ENCODE measurements around the gene CA9. TPM values are rescaled to one million over a fixed set of nuclear protein-coding genes. Genes with fewer than 3 reads are reported as not detected.

CA9 gene
- polyA plus RNA-seq, 1 experiment = 1.2 TPM

GRCh38 chr9:35656348-35656747 is 17.4 kb upstream of the CA9 start:
- no peak overlapping the region for H3K27ac ChIP-seq (ENCODE audit: low read depth, low read length)
- no peaks in the 10 kb centered on the region for H3K27me3 ChIP-seq (ENCODE audit: control insufficient read depth, insufficient read depth, low read length)
- H3K9me3 ChIP-seq (ENCODE audit: control insufficient read depth, insufficient read depth, low read length) = peaks cover 3% of the 10 kb centered on the region; the same call in 1 of the 2 replicates
- no peak for TF ChIP-seq CTCF (IDR thresholded peaks at IDR 0.05; ENCODE audit: low read depth, low read length)
- H3K4me3 ChIP-seq (ENCODE audit: low read depth, low read length) = no peak overlapping the region
- CTCF ChIA-PET = interaction anchor here (1.0 to 3.7 kb wide), 4 partner anchors 9 to 73 kb away, joined by 3 to 30 read pairs (median 10); partner anchors contain the start of genes CREB3 and TLN1
- no peak for DNase-seq (ENCODE audit: low read depth, low spot score)
- POLR2A ChIA-PET = interaction anchor here (3.8 kb wide), 1 partner anchor 31 kb away, joined by 75 read pairs; the partner anchor contains the start of gene TPM2

- CTCF ChIA-PET = interaction anchor here (0.8 to 3.7 kb wide), 6 partner anchors 10 to 73 kb away, joined by 3 to 30 read pairs (median 10); partner anchors contain the start of genes CREB3 and TLN1
- Histone ChIP-seq H3K4me3 (ENCODE audit: low read depth, low read length) (peak overlapping the region; percentile 48), H3K9me3 (ENCODE audit: control insufficient read depth, insufficient read depth, low read length) (peaks cover 3% of the 10 kb centered on the region; the same call in 1 of the 2 replicates), H3K27me3 (ENCODE audit: control insufficient read depth, insufficient read depth, low read length) (no peaks in the 10 kb centered on the region), H3K27ac (ENCODE audit: low read depth, low read length) (peak overlapping the region; percentile 96)
- TF ChIP-seq CTCF (IDR thresholded peaks at IDR 0.05; ENCODE audit: low read depth, low read length) = no peak
- DNase-seq (ENCODE audit: low read depth, low spot score) = no peak
- POLR2A ChIA-PET = interaction anchor here (0.5 to 3.8 kb wide), 10 partner anchors 12 to 1552 kb away, joined by 3 to 75 read pairs (median 6); partner anchors contain the start of gene TPM2
Measured at GRCh38 chr9:35656831-35657545, 16.7 kb upstream of the CA9 start.

GRCh38 chr9:35657546-35658136 is 16.1 kb upstream of the CA9 start, which contains the start of gene RMRP:
Gene RMRP, minus strand, starts transcription at chr9:35658019.
- peaks cover 3% of the 10 kb centered on the region; the same call in 1 of the 2 replicates for H3K9me3 ChIP-seq (ENCODE audit: control insufficient read depth, insufficient read depth, low read length)
- CTCF ChIA-PET = interaction anchor here (0.6 to 3.7 kb wide), 12 partner anchors 9 to 77 kb away, joined by 3 to 30 read pairs (median 4); partner anchors contain the start of genes CREB3 and TLN1
- POLR2A ChIA-PET = interaction anchor here (0.5 to 3.8 kb wide), 16 partner anchors 11 to 1551 kb away, joined by 3 to 75 read pairs (median 6); partner anchors contain the start of genes CREB3, GBA2, RGP1 and TLN1
- peak within 1 kb of the TSS; percentile 96 for H3K27ac ChIP-seq (ENCODE audit: low read depth, low read length)
- peak within 1 kb of the TSS; percentile 93 for H3K4me3 ChIP-seq (ENCODE audit: low read depth, low read length)
- no peaks in the 10 kb centered on the region for H3K27me3 ChIP-seq (ENCODE audit: control insufficient read depth, insufficient read depth, low read length)
- TF ChIP-seq CTCF (IDR thresholded peaks at IDR 0.05; ENCODE audit: low read depth, low read length) = peak; percentile 34
- DNase-seq (ENCODE audit: low read depth, low spot score) = peak; percentile 99

- H3K27me3 ChIP-seq (ENCODE audit: control insufficient read depth, insufficient read depth, low read length) = no peaks in the 10 kb centered on the region
- DNase-seq (ENCODE audit: low read depth, low spot score) = no peak
- peak within 1 kb of the TSS; percentile 96 for H3K27ac ChIP-seq (ENCODE audit: low read depth, low read length)
- TF ChIP-seq CTCF (IDR thresholded peaks at IDR 0.05; ENCODE audit: low read depth, low read length) = peak; percentile 49
- peaks cover 3% of the 10 kb centered on the region; the same call in 1 of the 2 replicates for H3K9me3 ChIP-seq (ENCODE audit: control insufficient read depth, insufficient read depth, low read length)
- CTCF ChIA-PET = interaction anchor here (0.6 to 3.7 kb wide), 17 partner anchors 10 to 166 kb away, joined by 3 to 30 read pairs (median 3); partner anchors contain the start of genes CREB3 and TLN1
- peak within 1 kb of the TSS; percentile 93 for H3K4me3 ChIP-seq (ENCODE audit: low read depth, low read length)
- POLR2A ChIA-PET = interaction anchor here (0.9 to 3.8 kb wide), 12 partner anchors 12 to 91 kb away, joined by 3 to 75 read pairs (median 6); partner anchors contain the start of genes CREB3, GBA2, RGP1 and TLN1
Measured at GRCh38 chr9:35658137-35658967, 15.4 kb upstream of the CA9 start, which contains the start of gene CCDC107. Gene CCDC107, plus strand, starts transcription at chr9:35658292. Its CDS starts 88 bp downstream, at chr9:35658380.
